Measurements from ENCODE around the gene ATP1A4.

The ATP1A4 gene

DNA sequence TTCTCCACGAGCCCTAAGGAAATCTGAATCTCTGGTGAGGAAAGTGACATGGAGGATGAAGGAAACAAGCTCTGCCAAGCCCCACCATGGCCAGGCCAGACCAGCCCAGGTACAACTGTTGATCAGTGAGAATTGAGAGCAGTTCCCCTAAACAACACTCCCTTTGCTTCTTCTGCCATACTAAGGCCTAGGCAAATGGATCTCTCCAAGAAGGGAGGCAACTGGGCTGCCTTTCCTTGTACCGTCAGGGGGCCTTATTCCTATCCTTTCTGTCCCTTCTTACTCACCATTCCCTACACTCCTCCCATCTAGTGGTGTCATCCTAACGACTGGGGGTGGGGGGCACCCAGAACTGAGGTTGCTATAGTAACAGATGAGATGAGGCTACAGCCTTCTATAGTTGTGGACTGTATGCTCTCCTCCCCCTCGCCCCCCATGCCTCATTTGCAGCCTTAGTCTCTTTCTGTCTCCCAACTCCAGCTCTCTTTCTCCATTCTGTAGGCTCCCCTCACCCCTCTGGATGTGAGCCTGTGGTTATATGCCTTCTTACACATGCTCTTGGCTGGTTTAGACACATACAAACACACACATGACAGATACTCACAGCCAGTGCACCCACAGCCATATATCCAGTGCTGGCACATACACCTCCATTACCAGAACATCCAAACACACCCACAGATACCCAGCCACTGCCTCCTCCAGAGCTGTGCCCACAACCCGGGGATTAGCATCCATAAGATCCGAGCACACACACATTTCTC is 57.3 kb downstream of the ATP1A4 start:
- H3K4me1 ChIP-seq = peaks cover 48 to 71% (median 64%) of the 10 kb centered on the region in 10 experiments
- H3K27me3 ChIP-seq = no peaks in the 10 kb centered on the region
- H3K9ac ChIP-seq = no peak overlapping the region
- TF ChIP-seq Cebpa-rat (IDR thresholded peaks at IDR 0.05) = no peak
- H3K4me2 ChIP-seq = peak overlapping the region in 8 of 11 experiments; percentile 12 to 99 (median 93); a peak in 13 of 22 replicates
- H3K27ac ChIP-seq = no peak overlapping the region; a peak in 2 of 22 replicates
- H3K36me3 ChIP-seq = peaks cover 40 to 67% (median 63%) of the 10 kb centered on the region in 11 experiments
- H3K9me3 ChIP-seq (replicated peaks in 1 of 11) = no peaks in the 10 kb centered on the region
- H4K20me1 ChIP-seq = peaks cover 23 to 76% (median 59%) of the 10 kb centered on the region in 11 experiments
- no peak overlapping the region for H3K4me3 ChIP-seq

DNA sequence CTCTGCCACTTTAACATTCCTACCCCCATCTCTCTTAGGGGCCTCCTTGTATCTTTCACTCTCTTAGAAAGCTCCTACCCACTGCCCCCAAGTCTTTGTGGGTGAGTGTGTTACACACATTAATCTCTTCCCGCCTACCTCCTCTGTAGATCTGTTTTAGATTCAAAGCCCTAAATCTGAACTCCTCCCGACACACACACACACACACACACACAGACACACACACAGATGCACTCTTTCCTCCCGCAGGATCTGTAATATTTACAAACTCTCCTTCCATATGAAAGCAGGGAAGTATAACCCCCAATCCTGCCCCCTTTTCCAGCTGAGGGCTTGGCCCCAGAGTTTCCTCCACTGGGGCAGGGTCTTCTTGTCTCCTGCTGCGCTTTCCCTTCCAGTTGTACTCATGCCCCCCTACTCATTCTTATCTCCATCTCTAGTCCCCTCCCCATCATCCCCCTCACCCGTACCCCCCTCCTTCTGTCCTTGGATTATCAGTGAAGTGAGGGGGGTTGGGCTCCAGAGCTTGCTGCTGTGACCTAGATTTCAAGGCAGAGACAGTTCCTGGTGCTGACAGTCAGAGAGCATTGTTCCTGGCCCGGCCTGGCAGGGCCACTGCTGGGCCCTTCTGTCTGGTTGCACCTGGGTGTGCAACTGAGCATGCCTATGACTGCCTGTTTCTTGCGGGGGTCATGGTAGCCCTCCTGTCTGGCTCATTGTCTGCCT is 58.1 kb downstream of the ATP1A4 start:
- H3K4me2 ChIP-seq = peak overlapping the region; percentile 6 to 96 (median 42); a peak in 15 of 22 replicates
- H4K20me1 ChIP-seq = peaks cover 23 to 84% (median 62%) of the 10 kb centered on the region in 11 experiments
- H3K4me1 ChIP-seq = peaks cover 41 to 64% (median 57%) of the 10 kb centered on the region in 10 experiments
- no peaks in the 10 kb centered on the region for H3K9me3 ChIP-seq (replicated peaks in 1 of 11)
- no peak overlapping the region for H3K27ac ChIP-seq
- no peak for TF ChIP-seq Cebpa-rat (IDR thresholded peaks at IDR 0.05)
- H3K4me3 ChIP-seq = no peak overlapping the region
- peak overlapping the region in 1 of 11 experiments; percentile 24; a peak in 2 of 22 replicates for H3K9ac ChIP-seq
- peaks cover 47 to 75% (median 70%) of the 10 kb centered on the region in 11 experiments for H3K36me3 ChIP-seq
- H3K27me3 ChIP-seq = no peaks in the 10 kb centered on the region

DNA sequence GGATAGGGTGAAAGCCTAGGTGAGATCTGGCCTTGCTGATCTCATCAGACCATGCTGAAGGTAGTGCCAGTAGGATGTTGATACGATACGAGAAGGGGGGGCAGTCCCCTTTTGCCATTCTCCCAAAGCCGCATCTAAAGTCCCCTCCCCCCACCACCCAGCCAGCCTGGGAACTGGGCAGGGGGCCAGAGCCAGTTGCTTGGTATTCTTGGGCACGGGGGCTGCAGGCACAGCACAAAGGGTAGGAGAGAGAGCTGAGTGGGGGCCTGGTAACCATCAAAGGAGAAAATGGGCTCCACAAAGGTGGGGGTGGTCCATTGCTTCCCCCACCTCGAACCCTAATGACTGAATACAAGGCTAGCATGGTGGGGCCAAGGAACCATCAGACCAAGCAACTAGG is 59.2 kb downstream of the ATP1A4 start:
- H3K4me3 ChIP-seq = no peak overlapping the region
- H3K36me3 ChIP-seq = peaks cover 58 to 86% (median 81%) of the 10 kb centered on the region in 11 experiments
- H3K27me3 ChIP-seq = no peaks in the 10 kb centered on the region
- H3K27ac ChIP-seq = no peak overlapping the region
- H4K20me1 ChIP-seq = peaks cover 23 to 94% (median 66%) of the 10 kb centered on the region in 11 experiments
- H3K9ac ChIP-seq = no peak overlapping the region
- peak overlapping the region in 4 of 11 experiments; percentile 0 to 24 (median 5); a peak in 2 of 22 replicates for H3K4me2 ChIP-seq
- peaks cover 35 to 58% (median 52%) of the 10 kb centered on the region in 10 experiments for H3K4me1 ChIP-seq
- H3K9me3 ChIP-seq (replicated peaks in 1 of 11) = no peaks in the 10 kb centered on the region
- no peak for TF ChIP-seq Cebpa-rat (IDR thresholded peaks at IDR 0.05)

DNA sequence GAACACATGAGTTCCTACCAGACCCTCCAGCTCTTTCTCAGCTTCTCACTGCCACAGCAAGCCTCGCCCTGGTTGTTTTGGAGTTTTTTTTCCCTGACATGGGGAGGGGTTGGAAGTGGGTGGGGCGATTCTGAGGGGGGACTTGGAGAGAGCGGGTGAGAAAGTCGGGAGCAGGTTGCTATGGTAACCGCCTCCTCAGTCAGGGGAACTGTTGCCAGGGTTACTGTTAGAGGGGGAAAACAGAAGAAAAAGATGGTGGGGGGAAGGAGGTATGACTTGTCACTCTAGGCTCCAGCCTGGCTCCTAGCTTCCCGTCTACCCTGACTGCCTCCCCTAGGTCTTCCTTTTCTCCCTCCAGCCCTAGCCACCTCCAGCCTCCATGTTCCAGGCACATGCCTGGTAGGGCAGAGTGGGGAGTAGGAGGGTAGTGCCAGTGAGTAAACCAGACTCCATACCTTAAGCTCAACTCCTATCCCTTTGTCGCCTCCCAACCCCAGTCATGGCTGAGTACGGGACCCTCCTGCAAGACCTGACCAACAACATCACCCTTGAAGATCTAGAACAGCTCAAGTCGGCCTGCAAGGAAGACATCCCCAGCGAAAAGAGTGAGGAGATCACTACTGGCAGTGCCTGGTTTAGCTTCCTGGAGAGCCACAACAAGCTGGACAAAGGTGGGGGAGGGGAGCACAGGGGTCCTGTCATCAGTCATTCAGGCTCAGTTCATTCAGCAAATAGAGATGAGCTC is 59.8 kb downstream of the ATP1A4 start:
- Histone ChIP-seq H3K27me3 (no peaks in the 10 kb centered on the region), H3K36me3 (peaks cover 64 to 92% (median 88%) of the 10 kb centered on the region in 11 experiments), H3K9me3 (replicated peaks in 1 of 11) (no peaks in the 10 kb centered on the region), H4K20me1 (peaks cover 21 to 98% (median 63%) of the 10 kb centered on the region in 11 experiments), H3K4me2 (peak overlapping the region in 1 of 11 experiments; percentile 24; a peak in 2 of 22 replicates), H3K27ac (no peak overlapping the region), H3K9ac (no peak overlapping the region), H3K4me3 (no peak overlapping the region), H3K4me1 (peaks cover 30 to 53% (median 46%) of the 10 kb centered on the region in 10 experiments)
- TF ChIP-seq Cebpa-rat (IDR thresholded peaks at IDR 0.05) = no peak

DNA sequence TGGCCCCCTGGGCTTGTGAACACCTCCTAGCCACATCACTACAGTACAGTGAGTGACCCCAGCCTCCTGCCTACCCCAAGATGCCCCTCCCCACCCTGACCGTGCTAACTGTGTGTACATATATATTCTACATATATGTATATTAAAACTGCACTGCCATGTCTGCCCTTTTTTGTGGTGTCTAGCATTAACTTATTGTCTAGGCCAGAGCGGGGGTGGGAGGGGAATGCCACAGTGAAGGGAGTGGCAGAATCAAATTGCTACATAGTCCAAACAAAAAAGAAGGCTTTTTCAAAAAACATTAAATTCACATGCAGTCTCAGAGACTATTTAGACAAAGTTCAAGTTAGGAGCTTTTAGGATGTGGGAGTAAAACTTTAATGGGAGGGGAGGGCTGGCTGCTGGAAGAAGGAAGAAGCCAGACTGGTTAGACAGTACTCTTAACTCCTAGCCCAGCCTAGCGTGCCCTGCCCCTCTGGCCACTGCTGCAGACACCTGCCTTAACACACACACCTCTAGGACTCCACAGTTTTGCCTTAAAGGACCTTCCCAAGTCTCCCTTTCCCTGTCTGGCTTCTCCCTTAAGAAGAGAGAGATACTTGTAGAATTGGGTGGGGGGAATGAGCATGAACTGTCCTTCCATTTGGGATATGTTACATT is 63.2 kb downstream of the ATP1A4 start:
- peaks cover 9 to 20% (median 12%) of the 10 kb centered on the region in 10 experiments; a peak in 19 of 20 replicates for H3K4me1 ChIP-seq
- no peaks in the 10 kb centered on the region for H3K27me3 ChIP-seq
- peaks cover 5 to 91% (median 36%) of the 10 kb centered on the region in 11 experiments; a peak in 20 of 22 replicates for H4K20me1 ChIP-seq
- TF ChIP-seq Cebpa-rat (IDR thresholded peaks at IDR 0.05) = no peak
- no peaks in the 10 kb centered on the region for H3K9me3 ChIP-seq (replicated peaks in 1 of 11)
- no peak overlapping the region for H3K4me2 ChIP-seq
- H3K27ac ChIP-seq = no peak overlapping the region
- H3K36me3 ChIP-seq = peaks cover 95 to 100% (median 98%) of the 10 kb centered on the region in 11 experiments
- no peak overlapping the region for H3K4me3 ChIP-seq
- H3K9ac ChIP-seq = peak overlapping the region in 1 of 11 experiments; percentile 8; a peak in 1 of 22 replicates

DNA sequence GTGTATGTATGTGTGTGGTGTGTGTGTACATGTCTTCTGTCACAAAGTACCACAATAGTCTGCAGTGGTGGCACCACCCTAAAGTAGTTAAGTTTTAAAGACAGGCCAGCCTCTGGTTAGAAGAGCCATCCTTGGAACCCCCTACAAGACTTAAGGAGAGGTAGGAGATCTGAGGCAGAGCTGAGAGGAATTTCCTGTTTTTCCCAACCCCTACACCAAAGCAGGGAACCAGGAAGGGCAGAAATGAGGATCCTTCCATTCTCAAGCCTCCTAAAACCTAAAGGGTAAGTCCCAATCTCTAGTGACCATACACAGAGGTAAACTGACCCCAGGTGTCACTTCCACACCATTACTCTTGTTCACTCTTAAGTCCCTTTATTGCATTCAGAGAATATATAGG is 64.9 kb downstream of the ATP1A4 start:
- Histone ChIP-seq H3K4me1 (peaks cover 0 to 3% (median 0%) of the 10 kb centered on the region in 10 experiments; a peak in 2 of 20 replicates), H3K27ac (no peak overlapping the region), H3K9ac (peak overlapping the region in 1 of 11 experiments; percentile 44; a peak in 2 of 22 replicates), H3K9me3 (replicated peaks in 1 of 11) (no peaks in the 10 kb centered on the region), H3K27me3 (no peaks in the 10 kb centered on the region), H4K20me1 (peaks cover 0 to 91% (median 29%) of the 10 kb centered on the region in 11 experiments; a peak in 15 of 22 replicates), H3K4me3 (no peak overlapping the region), H3K4me2 (no peak overlapping the region), H3K36me3 (peaks cover 94 to 100% (median 99%) of the 10 kb centered on the region in 11 experiments)
- no peak for TF ChIP-seq Cebpa-rat (IDR thresholded peaks at IDR 0.05)

DNA sequence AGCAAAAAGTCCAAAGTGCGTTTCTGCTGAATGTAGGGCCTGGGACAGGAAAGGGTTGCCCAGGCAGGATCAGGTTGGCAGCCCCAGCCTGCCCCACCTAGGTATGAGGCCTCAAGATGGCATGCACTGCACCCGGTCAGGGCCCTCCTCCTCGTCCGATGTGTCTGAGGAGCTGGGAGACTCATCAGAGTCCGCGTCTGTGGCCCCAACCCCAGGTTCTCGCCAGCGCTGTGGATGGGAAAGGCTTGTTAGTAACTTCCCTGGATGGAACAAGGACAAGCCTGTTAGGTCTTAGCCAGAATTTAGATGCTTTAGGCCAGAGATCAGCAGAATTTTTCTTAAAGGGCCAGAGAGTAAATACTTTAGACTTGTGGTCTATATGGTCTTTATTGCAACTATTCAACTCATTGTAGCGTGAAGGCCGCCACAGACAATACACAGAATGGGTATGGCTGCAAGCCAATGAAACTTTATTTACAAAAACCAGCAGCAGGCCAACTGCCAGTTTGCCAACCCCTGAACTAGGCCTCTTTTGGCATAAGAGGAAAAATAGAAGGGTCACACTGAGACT is 66.2 kb downstream of the ATP1A4 start:
- no peak overlapping the region for H3K27ac ChIP-seq
- no peaks in the 10 kb centered on the region for H3K4me1 ChIP-seq
- no peak overlapping the region for H3K4me3 ChIP-seq
- H4K20me1 ChIP-seq = peaks cover 0 to 81% (median 22%) of the 10 kb centered on the region in 11 experiments; a peak in 12 of 22 replicates
- no peaks in the 10 kb centered on the region for H3K27me3 ChIP-seq
- H3K9ac ChIP-seq = no peak overlapping the region
- H3K4me2 ChIP-seq = no peak overlapping the region
- TF ChIP-seq Cebpa-rat (IDR thresholded peaks at IDR 0.05) = no peak
- no peaks in the 10 kb centered on the region for H3K9me3 ChIP-seq (replicated peaks in 1 of 11)
- peaks cover 93 to 100% (median 99%) of the 10 kb centered on the region in 11 experiments for H3K36me3 ChIP-seq
